Nephron (organoid): Measurements from ENCODE around the gene TMEM51.

Experiments
- H3K27ac Mint-ChIP-seq, 3 experiments: 2 replicates each; pipeline ENCODE4 v1.8.0; 2020; ENCODE audit warnings: mixed read lengths in 3 of 3, mild to moderate bottlenecking in 2 of 3, moderate library complexity in 1 of 3
- H3K27me3 Mint-ChIP-seq: 2 replicates; pipeline ENCODE4 v1.8.0; 2021; ENCODE audit warnings: low read depth, mild to moderate bottlenecking, moderate library complexity, mixed read lengths
- H3K36me3 Mint-ChIP-seq: 2 replicates; pipeline ENCODE4 v1.8.0; 2020; ENCODE audit warnings: low read depth, mixed read lengths
- H3K4me1 Mint-ChIP-seq: 2 replicates; pipeline ENCODE4 v1.8.0; 2020; ENCODE audit warnings: mixed read lengths
- H3K4me3 Mint-ChIP-seq, 3 experiments: 2 replicates each; pipeline ENCODE4 v1.8.0; 2020; ENCODE audit warnings: mild to moderate bottlenecking in 3 of 3, mixed read lengths in 3 of 3, moderate library complexity in 2 of 3
- H3K9me3 Mint-ChIP-seq: 2 replicates; pipeline ENCODE4 v1.8.0; 2020; ENCODE audit warnings: mixed read lengths
- TF ChIP-seq, protein P1 (sequence below), 3 experiments: fragments of 200-600 bp; sonication (generic); IDR thresholded peaks; one replicate each; pipeline ENCODE4 v1.5.0; 2021; ENCODE audit warnings: antibody characterized with exemption in 3 of 3; ENCODE audit not compliant: unreplicated experiment in 3 of 3

The TMEM51 gene

DNA sequence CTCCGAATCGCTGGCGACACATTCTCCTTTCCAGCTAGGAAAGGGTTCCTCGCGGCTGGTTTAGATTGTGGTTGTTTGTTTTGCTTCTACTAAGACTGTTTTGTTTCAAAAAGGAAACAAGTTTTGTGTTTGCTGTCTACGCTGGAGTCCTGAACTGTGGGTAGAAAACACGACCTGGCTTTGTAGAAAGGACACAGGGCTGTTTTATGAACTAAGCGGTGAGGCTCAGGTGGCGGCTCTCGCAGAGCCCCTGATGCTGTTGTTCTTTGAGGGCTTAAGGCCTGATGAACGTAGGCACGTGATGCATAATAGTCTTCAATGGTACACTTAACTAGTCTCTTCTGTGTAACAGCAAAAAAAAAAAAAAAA lies 66.5 kb downstream of the TMEM51 start:
- Mint-ChIP-seq H3K9me3 (peaks cover 3% of the 10 kb centered on the region), H3K27me3 (no peaks in the 10 kb centered on the region)

DNA sequence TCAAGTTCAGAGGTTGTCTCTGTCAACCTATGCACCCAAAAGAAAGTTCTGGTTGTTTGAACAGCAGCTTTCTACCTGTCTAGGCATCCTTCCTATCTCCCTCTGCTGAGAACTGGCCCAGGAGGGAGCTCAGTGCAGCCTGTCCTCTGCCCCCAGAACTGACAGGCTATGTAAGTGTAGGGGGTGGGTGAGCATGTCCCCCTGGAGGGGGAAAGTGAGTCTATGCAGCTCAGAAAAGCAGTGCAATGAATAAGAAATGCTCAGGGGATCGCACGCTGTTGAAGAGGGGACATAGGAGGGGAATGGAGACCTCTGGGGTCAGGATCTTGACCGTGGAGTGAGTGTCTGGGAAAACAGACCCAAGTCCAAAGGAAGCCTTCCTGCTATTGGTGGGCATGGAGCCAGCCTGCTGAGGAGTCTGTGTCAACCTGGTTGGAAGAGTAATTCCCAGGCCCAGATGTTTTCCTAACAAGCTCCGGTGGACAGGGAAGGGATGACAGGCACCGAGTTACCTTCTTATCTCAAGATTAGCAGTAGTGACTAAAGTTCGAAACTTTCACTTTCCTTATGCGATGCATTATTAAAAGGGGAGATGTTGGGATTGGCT lies 67.4 kb downstream of the TMEM51 start:
- Mint-ChIP-seq H3K9me3 (peaks cover 3% of the 10 kb centered on the region), H3K27ac (peak overlapping the region in 1 of 3 experiments; percentile 43), H3K4me3 (no peak overlapping the region), H3K36me3 (peaks cover 38% of the 10 kb centered on the region), H3K4me1 (peaks cover 15% of the 10 kb centered on the region), H3K27me3 (no peaks in the 10 kb centered on the region)
- TF ChIP-seq, protein P1, sequence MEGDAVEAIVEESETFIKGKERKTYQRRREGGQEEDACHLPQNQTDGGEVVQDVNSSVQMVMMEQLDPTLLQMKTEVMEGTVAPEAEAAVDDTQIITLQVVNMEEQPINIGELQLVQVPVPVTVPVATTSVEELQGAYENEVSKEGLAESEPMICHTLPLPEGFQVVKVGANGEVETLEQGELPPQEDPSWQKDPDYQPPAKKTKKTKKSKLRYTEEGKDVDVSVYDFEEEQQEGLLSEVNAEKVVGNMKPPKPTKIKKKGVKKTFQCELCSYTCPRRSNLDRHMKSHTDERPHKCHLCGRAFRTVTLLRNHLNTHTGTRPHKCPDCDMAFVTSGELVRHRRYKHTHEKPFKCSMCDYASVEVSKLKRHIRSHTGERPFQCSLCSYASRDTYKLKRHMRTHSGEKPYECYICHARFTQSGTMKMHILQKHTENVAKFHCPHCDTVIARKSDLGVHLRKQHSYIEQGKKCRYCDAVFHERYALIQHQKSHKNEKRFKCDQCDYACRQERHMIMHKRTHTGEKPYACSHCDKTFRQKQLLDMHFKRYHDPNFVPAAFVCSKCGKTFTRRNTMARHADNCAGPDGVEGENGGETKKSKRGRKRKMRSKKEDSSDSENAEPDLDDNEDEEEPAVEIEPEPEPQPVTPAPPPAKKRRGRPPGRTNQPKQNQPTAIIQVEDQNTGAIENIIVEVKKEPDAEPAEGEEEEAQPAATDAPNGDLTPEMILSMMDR (IDR thresholded peaks at IDR 0.05; ENCODE audit: unreplicated experiment in 3 of 3): no peak

More for the DNA sequence above, 66.5 kb downstream of the TMEM51 start:
- TF ChIP-seq, protein P1 (IDR thresholded peaks at IDR 0.05; ENCODE audit: unreplicated experiment in 3 of 3): no peak
- Mint-ChIP-seq H3K27ac (no peak overlapping the region), H3K4me1 (peaks cover 11% of the 10 kb centered on the region), H3K4me3 (no peak overlapping the region), H3K36me3 (peaks cover 38% of the 10 kb centered on the region)

DNA sequence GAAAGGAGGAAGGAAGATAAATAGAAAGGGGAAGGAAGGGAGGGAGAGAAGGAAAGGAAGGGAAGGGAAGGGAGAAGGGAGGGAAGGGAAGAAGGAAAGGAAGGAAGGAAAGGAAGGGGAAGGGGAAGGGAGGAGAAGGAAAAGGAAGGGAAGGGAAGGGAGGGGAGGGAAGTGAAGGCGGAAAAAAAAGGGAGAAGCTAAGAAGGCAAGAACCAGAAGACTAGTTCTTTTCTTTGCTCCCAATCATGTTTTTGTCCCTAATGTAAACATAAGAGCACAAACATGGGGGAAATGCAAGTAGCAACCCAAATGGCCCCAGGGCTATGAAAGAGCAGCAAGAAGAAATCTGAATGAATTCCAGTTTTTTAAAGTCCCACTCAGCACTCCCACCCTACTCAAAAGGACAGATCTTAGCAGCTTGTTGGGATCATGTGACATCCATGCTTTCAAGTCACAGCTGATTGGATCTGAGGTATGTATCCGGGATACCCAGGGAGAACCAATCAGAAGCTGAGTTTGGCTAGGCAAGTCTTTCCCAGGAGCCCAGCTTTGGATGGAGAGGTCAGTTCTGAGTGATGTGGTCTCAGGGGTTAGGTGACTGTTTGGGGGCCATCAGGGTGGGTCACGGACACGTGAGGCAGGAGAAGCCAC lies 69.2 kb downstream of the TMEM51 start:
- H3K4me3 Mint-ChIP-seq: no peak overlapping the region
- no peak overlapping the region for H3K27ac Mint-ChIP-seq
- H3K36me3 Mint-ChIP-seq: peaks cover 27% of the 10 kb centered on the region
- peaks cover 31% of the 10 kb centered on the region for H3K4me1 Mint-ChIP-seq
- peaks cover under 1% of the 10 kb centered on the region for H3K9me3 Mint-ChIP-seq
- no peaks in the 10 kb centered on the region for H3K27me3 Mint-ChIP-seq
- TF ChIP-seq, protein P1 (IDR thresholded peaks at IDR 0.05; ENCODE audit: unreplicated experiment in 3 of 3): no peak

DNA sequence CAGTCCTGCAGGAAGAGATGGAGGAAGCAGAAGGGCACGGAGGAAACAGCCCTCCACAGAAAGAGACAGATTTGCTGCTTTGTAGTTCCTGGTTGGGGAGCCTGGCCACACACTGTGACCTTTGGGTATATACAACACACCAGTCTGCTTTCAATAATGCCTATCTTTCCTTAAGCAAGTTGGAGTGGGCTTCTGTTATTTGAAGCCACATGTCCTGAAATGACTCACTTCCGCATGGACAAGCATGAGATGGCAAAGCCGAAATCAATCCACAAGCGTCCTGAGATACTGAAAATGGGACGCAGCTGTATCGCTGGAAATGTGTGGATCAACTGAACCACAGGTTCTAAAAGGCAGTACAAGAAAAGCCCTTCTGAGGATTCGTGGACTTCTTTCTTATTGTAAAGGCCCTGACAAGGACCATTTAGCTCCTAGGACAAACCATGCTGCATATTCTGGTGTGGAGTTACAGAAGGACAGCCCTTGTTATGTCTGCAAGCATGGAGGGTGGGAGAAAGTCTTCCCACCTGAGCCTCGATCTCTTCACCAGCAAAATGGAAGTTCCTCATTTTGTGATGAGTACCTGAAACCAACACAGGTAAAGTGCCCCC lies 70.8 kb downstream of the TMEM51 start:
- H3K27me3 Mint-ChIP-seq: no peaks in the 10 kb centered on the region
- TF ChIP-seq, protein P1 (IDR thresholded peaks at IDR 0.05; ENCODE audit: unreplicated experiment in 3 of 3): no peak
- no peak overlapping the region for H3K4me3 Mint-ChIP-seq
- peak overlapping the region in 2 of 3 experiments; percentile 9 to 27 for H3K27ac Mint-ChIP-seq
- peaks cover 13% of the 10 kb centered on the region for H3K36me3 Mint-ChIP-seq
- peaks cover 31% of the 10 kb centered on the region for H3K4me1 Mint-ChIP-seq
- H3K9me3 Mint-ChIP-seq: no peaks in the 10 kb centered on the region

DNA sequence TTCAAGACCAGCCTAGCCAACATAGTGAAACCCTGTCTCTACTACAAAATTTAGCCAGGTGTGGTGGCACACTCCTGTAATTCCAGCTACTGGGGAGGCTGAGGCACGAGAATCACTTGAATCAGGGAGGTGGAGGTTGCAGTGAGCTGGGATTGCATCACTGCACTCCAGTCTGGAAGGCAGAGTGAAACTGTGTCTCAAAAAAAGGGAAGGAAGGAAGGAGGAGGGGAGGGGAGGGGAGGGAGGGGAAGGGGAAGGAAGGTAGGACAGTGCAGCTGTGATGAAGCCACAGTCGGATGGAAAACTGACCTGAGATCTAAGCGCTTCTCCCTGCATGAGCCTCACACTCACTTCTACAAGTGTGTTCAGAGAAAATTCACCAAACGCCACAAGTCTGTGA lies 71.4 kb downstream of the TMEM51 start:
- H3K27ac Mint-ChIP-seq: no peak overlapping the region
- peaks cover 6% of the 10 kb centered on the region for H3K36me3 Mint-ChIP-seq
- no peaks in the 10 kb centered on the region for H3K9me3 Mint-ChIP-seq
- TF ChIP-seq, protein P1 (IDR thresholded peaks at IDR 0.05; ENCODE audit: unreplicated experiment in 3 of 3): no peak
- H3K4me1 Mint-ChIP-seq: peaks cover 31% of the 10 kb centered on the region
- no peaks in the 10 kb centered on the region for H3K27me3 Mint-ChIP-seq
- H3K4me3 Mint-ChIP-seq: no peak overlapping the region
